HG03432 (cell line): Measurements from ENCODE around the gene AGAP3.
"Not testable (repeated sequence)": the region's sequence is repeated elsewhere in the genome, so short reads cannot be mapped to it uniquely, and the experiment has no call there.

Experiments used
- ATAC-seq: cut with Tn5 transposase; IDR thresholded peaks from one replicate; pipeline ENCODE4 v1.9.1; 2021; ENCODE audit warnings: mild to moderate bottlenecking, moderate library complexity; ENCODE audit not compliant: unreplicated experiment

Gene AGAP3

GRCh38 chr7:151085691-151086620, at the start of gene AGAP3:
Gene AGAP3 (plus strand): TSS chr7:151086475. CDS start chr7:151086742, 267 bp downstream.
- peak; percentile 53 for ATAC-seq

GRCh38 chr7:151038951-151039849, 47.1 kb upstream of the AGAP3 start:
- peak; percentile 64 for ATAC-seq

GRCh38 chr7:151039850-151040548, 46.3 kb upstream of the AGAP3 start:
- no peak for ATAC-seq

DNA sequence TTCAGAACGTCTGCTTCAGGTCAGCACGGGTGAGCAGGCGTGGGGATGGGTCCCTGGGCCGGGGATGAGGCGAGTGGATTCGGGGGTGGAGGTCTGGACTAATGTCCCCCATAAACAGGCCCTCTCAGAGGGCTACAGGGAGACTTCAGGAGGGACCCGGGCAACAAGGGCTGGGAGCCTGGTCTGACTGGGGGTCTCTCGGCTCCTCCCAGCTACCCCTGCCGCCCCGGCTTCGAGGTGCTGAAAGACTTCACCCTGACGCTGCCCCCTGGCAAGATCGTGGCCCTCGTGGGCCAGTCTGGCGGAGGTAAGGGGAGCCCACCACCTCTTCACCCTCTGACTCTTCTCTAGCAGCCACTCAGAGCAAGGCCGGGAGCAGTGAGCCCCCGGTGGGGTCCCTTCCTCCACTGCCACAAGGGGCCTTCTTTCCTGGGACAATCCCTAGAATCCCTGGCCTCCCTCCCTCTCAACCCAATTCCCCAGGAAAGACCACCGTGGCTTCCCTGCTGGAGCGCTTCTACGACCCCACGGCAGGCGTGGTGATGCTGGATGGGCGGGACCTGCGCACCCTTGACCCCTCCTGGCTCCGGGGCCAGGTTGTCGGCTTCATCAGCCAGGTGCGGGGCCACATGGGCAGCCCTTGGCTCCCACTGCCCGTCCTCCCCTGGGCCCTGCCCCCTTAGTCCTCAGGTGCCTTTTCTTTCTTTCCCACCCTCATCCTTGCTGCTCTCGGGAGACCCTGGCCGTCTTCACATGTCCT, 45.5 kb upstream of the AGAP3 start:
- ATAC-seq: no peak

DNA sequence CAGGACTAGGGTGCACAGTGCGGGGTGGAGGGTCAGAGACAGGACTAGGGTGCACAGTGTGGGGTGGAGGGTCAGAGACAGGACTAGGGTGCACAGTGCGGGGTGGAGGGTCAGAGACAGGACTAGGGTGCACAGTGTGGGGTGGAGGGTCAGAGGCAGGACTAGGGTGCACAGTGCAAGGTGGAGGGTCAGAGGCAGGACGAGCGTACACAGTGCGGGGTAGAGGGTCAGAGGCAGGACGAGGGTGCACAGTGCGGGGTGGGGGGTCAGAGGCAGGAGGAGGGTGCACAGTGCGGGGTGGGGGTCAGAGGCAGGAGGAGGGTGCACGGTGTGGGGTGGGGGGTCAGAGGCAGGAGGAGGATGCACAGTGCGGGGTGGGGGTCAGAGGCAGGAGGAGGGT, 42.8 kb upstream of the AGAP3 start:
- ATAC-seq: not testable (repeated sequence)

DNA sequence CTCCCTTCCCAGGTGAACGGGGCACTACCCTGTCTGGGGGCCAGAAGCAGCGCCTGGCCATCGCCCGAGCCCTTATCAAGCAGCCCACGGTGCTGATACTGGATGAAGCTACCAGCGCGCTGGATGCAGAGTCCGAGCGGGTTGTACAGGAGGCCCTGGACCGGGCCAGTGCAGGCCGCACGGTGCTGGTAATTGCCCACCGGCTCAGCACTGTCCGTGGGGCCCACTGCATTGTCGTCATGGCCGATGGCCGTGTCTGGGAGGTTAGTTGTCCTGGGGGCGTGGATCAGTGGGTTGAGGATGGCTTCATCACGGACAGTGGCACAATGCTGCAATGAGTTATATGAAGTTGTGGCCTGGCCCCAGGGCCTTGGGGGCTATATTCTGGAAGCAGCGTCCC, 42.3 kb upstream of the AGAP3 start:
- no peak for ATAC-seq

DNA sequence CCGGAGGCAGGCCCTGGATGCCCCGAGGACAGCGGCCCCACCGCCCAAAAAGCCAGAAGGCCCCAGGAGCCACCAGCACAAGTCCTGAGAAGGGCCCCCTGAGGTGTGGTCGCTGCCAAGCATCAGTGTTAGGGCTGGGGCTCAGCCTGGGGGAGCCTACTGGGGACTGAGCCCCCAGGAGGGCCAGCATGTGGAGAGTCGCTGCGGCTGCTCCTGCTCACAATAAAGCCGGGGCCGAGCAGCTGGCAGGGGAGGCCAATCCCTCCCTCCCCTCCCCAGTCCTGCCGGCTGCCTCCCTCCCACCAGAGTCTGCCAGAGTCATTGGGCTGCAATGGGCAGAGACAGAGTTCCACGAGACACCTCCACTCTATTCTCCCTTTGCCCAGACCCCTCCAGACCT, 41.0 kb upstream of the AGAP3 start:
- ATAC-seq: no peak

DNA sequence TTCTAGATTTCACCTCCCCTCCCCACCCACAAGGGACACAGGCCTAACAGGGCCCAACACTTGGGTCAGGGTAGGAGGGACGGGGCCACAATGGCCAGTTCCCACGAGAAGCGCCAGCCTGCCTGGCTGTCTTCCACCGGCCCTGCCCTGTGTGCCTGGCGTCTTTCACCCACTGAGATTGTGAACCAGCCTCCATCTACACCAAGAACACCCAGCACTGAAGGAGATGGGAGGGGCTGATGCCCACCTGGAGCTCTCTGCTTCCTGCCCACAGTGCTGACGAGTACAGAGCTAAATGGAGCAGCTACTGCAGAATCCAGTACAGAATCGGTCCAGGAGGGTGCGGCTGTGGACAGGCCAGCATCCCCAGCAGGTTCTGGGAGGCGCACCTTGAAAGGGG, 40.3 kb upstream of the AGAP3 start:
- no peak for ATAC-seq

DNA sequence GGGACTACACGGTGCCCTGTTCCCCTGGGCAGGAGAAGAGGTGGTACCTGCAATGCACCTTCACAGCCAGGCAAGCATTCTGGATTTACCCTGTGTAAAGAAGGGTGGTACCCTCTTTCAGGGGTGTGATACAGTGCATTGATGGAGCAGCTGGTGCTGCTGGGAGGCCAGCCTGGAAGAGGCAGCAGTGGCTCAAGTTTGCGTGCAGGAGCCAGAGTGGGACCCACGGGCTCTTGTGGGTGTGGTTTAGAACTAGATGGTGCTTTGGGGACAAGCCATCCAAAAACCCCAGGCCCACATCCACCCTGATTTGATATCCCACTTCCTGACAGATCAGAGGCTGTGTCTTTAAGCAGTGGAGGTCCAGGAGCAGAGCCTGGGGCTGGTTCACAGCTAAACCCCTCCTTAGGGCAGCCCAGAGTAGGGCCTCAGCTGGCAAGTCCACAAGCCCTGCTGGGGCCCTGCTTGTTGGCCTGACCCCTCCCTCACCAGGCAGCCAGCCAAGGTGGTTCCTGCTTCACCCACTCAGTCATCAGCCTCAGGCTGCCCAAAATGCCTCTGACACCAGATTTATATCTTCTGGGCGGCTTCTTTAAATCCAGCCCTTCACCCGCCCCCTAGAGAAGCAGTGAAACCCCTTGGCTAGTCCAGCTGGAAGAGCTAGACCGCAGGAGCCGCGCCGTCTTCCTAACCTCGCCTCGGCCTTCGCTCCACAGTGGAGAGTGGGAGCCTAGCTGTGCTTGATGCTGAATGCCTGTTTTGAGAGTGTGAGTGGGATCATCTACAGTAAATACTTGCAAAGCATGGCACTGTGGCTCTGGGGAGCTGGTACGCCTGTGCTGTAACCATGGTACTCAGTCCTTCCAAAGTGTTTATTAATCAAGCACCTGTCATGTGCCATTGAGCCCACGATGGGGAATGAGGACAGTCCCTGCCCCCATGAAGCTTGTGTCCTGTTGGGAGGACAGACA, 39.4 kb upstream of the AGAP3 start:
- no peak for ATAC-seq

- no peak for ATAC-seq
These were observed 38.1 kb upstream of the AGAP3 start, which contains the start of gene ASIC3 for GRCh38 chr7:151047976-151048815. Gene ASIC3 (plus strand): TSS chr7:151048531. CDS start chr7:151048886, 355 bp downstream.

DNA sequence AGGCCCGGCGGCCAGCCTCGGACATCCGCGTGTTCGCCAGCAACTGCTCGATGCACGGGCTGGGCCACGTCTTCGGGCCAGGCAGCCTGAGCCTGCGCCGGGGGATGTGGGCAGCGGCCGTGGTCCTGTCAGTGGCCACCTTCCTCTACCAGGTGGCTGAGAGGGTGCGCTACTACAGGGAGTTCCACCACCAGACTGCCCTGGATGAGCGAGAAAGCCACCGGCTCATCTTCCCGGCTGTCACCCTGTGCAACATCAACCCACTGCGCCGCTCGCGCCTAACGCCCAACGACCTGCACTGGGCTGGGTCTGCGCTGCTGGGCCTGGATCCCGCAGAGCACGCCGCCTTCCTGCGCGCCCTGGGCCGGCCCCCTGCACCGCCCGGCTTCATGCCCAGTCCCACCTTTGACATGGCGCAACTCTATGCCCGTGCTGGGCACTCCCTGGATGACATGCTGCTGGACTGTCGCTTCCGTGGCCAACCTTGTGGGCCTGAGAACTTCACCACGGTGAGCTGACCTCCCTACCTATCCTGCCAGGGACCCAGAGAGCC, 37.3 kb upstream of the AGAP3 start:
- no peak for ATAC-seq

GRCh38 chr7:151051108-151051507, 35.2 kb upstream of the AGAP3 start:
- ATAC-seq: no peak

DNA sequence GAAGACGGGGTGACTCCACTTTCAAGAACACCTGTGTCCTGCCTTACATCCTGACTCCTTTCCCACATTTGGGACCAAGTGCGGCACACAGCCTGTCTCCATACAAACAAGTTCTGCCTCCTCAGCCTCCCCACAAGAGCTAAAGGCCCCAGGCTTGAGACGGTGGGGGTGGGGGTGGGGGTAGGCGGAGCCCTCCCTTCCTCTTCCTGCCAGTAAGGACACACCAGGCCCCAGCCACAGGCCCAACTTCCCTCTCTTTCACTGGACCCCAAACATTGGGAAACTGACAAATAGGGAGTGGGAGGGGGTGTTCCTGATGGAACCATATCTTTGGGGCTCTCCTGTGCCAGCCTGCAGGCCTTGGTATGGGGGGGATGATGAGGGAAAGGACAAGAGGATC, 33.2 kb upstream of the AGAP3 start:
- no peak for ATAC-seq

- no peak for ATAC-seq
These were observed 32.5 kb upstream of the AGAP3 start for GRCh38 chr7:151053751-151054150.

GRCh38 chr7:151056283-151056665, 30.0 kb upstream of the AGAP3 start:
- no peak for ATAC-seq

DNA sequence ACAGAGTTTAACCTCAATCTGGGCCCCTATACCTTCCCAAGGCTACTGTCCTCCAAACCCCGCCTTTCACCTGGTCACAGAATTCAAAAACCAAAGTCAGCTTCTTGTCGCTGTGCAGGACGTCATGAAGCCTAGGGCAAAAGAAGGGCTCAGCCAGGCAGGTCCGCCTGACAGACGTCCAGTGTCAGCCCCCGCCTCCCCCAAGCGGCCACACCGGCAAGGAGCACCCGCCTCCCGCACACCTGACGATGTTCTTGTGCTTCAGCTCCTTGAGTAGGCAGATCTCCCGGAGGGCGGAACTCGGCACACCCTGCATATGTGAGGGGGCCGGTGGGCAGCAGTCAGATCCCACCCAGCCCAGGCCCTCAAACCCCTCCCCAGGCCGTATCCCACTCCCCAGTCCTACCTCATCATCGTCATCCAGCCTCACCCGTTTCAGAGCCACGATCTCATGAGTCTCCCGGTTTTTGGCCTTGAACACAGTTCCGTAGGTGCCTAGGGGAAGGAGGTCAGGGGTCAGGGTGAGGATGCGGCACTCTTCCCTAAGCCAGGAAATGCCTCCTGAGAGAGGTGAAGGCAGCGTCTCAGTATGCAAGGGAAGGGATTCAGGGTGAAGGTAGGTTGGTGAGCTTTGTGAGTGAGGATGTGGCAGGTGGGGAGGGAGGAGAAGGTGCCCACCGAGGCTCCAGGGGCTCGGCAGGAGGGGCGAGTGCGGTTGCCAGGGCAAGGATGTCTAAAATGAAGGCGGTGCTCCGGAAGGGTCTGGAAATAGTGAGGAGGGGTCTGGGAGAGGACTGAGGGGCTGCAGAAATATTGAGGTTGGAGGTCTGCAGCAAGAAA, 29.4 kb upstream of the AGAP3 start:
- ATAC-seq: no peak

- ATAC-seq: peak; percentile 10
These were observed 28.7 kb upstream of the AGAP3 start, which contains the start of gene CDK5 for GRCh38 chr7:151057506-151057988. Gene CDK5 (minus strand): TSS chr7:151057897. CDS start chr7:151057848, 49 bp downstream.
